Effector CD4-positive, alpha-beta T cell (primary cell): ENCODE data around the gene TBX10. TPM values are rescaled to one million over a fixed set of nuclear protein-coding genes. Genes with fewer than 3 reads are reported as not detected.
"Not testable (repeated sequence)": the region's sequence is repeated elsewhere in the genome, so short reads cannot be mapped to it uniquely, and the experiment has no call there.

ENCODE experiments used
- DNase-seq: peaks from one replicate; pipeline ENCODE4 v3.0.0-alpha.2; 2020
- total RNA-seq: gene quantifications from one replicate; lab custom pipeline; 2026; lab: John Stamatoyannopoulos, UW

TBX10 gene
- total RNA-seq = not detected

DNA sequence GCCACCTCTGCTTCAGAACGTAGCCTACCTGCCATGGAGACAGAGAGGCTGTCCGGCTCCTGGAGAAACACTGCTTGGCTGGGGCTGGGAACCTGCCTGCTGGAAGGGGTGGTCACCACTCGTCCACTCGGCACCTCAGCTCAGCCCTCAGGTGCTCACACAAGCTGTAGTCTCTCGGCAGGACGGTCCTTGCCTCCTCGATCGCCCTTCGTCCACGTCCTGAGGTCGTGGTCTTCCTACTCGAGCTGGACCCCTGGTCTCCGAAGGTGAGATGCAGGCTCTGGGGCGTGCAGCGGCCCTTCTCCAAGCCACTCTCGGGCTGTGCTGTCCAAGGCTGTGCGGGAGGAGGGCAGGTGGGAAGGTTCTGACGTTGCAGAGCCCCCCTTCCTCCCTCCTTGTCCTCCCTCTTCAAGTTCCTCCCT, at the start of gene TBX10:
Gene TBX10, minus strand, starts transcription at position 326 of the 422 bp plus-strand sequence. Its CDS starts 291 bp downstream, at position 35.
- no peak for DNase-seq

GRCh38 chr11:67689178-67689577, 49.6 kb upstream of the TBX10 start:
- no peak for DNase-seq

DNA sequence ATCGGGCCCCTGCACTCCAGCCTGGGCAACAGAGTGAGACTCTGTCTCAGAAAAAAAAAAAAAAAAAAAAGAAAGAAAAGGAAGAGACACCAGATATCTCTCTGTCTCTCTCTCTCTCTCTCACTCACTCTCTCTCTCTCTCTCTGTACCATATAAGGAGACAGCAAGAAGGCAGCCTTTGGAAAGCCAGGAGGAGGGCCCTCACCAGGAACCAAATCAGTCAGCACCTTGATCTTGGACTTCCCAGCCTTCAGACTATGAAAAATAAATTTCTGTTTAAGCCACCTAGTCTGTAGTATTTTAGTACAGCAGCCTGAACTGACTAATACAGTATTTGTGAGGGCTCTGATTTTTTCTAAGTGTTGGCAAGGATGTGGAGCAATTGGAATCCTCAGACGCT, 48.4 kb upstream of the TBX10 start:
- no peak for DNase-seq

GRCh38 chr11:67685641-67686332, 46.2 kb upstream of the TBX10 start:
- DNase-seq = not testable (repeated sequence)

GRCh38 chr11:67682126-67683034, 42.8 kb upstream of the TBX10 start:
- DNase-seq = not testable (repeated sequence)

GRCh38 chr11:67680696-67681470, 41.3 kb upstream of the TBX10 start:
- DNase-seq = no peak

DNA sequence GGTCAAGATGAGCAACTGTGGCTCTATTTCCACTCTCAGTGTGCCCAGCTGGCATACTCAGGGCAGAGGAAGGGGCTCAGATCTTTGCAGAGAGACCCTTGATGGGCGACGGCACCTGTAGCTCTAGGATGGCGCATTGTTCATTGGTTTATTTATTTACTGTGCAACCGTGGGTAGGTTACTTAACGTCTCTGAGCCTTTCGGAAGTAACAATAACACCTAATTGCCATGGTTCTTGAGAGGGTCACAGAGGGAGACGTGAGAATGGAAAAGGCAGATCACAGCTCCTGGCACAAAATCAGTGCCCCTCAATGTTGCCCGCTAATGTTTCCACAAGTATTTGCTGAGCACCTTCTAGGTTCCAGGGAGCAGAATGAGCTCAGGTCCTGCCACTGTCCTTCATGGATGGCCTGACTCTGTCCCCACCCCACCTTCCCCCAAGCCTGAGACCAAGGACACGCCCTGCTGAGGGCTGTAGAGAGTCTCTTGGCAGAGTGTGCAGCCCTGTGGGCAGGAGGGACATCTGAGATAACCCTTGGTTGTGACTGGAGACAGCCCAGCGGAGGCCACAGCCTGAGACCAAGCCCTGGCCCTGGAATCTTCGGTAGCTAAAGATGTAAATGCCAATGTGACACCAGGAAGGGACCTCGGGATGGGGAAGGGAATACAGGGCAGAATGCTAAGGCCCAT, 35.6 kb upstream of the TBX10 start:
- DNase-seq = no peak

- no peak for DNase-seq
Observed at GRCh38 chr11:67674442-67674871, 34.9 kb upstream of the TBX10 start, which contains the start of gene ALDH3B2. Gene ALDH3B2 (minus strand): TSS chr11:67674623. CDS start chr11:67666935, 7,688 bp downstream.

GRCh38 chr11:67673902-67674301, 34.3 kb upstream of the TBX10 start:
- no peak for DNase-seq

GRCh38 chr11:67673358-67673757, 33.8 kb upstream of the TBX10 start:
- DNase-seq = no peak

- no peak for DNase-seq
Observed at GRCh38 chr11:67671211-67671520, 31.6 kb upstream of the TBX10 start.

GRCh38 chr11:67670316-67671210, 31.0 kb upstream of the TBX10 start:
- no peak for DNase-seq

DNA sequence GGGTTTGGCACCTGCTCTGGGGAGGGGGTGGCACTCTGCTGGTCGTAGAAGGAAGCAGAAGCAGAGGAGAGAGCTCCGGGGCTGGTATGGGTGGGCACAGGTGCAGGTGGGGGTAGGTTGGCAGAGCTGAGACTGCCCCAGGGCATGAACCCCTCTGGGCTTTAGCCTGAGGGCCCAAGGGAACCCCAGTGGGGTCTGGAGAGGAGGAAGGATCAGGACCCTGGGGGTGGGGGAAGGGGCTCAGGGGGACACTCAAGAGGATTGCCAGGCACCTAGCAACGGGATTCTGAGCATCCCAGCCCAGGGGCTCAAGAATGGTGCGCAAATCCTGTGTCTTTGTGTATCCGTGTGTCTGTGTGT, 28.6 kb upstream of the TBX10 start:
- no peak for DNase-seq

DNA sequence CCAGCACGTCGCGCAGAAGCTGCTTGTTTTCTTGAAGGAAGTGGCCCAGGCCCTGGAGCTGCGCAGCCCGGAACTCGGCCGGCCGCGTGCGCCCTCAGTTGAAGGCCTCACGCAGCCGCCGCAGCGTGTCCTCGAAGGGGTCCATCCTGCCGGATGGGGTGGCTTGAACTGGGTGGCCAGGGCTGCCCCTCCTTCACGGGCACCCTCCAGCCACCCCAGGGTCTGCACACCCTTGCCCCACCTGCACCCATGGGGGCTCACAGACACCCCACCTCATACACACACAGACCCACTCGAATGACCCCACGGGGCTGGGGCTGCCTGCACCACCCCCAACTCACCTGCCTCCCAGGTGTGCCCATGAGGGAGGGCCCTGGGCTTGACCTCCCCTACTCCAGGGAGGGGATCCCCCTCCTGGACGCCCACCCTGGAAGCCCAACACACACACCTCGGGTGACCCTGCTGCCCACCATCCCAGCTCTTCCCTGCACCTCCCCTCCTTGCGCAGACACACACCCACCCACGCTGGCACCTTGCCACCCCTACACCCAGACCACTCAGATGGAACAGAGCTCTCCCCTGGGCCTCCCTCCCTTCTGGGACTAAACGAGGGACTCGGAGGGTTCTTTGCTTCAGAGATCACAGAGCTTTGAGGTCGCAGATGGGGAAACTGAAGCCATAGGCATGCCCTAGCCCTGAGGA, 28.1 kb upstream of the TBX10 start:
- no peak for DNase-seq

GRCh38 chr11:67666676-67667489, 27.3 kb upstream of the TBX10 start:
- no peak for DNase-seq

DNA sequence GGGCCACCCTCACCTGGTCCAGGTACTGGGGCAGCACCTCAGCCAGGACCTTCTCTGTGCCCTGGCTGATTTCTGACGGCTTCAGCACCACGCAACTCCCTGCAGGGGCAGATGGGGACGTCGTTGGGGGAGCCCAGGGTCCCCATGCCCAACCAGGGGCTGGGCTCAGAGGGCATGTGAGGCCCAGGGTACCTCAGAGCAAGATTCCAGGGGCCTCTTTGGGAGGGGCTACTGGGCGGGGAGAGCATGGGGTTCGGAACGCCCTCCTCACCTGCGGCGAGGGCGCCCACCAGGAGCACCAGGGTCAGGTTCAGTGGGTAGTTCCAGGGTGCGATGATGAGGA, 26.7 kb upstream of the TBX10 start:
- DNase-seq = no peak

DNA sequence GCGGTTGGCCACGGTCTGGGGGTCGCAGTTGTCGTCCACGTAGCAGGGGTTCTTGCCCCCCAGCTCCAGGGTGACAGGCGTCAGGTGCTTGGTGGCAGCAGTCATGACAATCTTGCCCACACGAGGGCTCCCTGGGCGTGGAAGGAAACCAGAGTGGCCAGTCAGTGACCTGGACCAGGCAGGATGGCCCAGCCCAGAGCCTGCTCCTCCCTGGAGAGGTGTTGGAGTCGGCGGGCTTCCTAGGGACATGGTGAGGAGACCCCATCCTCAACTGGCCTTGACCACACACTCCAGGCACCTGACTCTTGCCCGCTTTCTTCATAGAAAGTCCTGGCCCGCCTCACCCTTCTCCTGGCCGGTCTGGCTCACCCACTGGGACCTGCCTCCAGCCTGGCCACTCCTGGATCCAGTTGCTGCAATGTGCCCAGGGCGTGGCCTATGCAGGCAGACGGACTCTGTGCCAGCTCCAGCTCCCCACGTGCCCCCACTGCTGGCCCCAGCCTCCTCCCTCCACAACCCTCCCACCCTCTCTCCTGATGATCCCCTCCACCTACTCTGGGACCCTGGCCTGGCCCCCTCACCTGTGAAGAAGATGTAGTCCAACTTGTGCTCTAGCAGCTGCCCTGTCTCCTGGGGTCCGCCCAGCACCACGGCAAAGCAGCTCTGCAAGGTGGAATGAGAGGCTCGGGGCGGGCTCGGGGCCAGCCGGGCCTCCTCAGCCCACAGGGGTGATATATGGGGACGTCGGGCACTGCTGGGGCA, 26.2 kb upstream of the TBX10 start:
- no peak for DNase-seq

- no peak for DNase-seq
Observed at GRCh38 chr11:67664696-67665540, 25.4 kb upstream of the TBX10 start.
